GM18519 (cell line): Measurements from ENCODE around the gene NOTCH2NLA.
"Not testable (repeated sequence)": the region's sequence is repeated elsewhere in the genome, so short reads cannot be mapped to it uniquely, and the experiment has no call there.

Source experiments
- ATAC-seq: cut with Tn5 transposase; IDR thresholded peaks from one replicate; pipeline ENCODE4 v1.9.1; 2021; ENCODE audit warnings: mild to moderate bottlenecking, moderate library complexity; ENCODE audit not compliant: unreplicated experiment, low FRiP score

Gene NOTCH2NLA

DNA sequence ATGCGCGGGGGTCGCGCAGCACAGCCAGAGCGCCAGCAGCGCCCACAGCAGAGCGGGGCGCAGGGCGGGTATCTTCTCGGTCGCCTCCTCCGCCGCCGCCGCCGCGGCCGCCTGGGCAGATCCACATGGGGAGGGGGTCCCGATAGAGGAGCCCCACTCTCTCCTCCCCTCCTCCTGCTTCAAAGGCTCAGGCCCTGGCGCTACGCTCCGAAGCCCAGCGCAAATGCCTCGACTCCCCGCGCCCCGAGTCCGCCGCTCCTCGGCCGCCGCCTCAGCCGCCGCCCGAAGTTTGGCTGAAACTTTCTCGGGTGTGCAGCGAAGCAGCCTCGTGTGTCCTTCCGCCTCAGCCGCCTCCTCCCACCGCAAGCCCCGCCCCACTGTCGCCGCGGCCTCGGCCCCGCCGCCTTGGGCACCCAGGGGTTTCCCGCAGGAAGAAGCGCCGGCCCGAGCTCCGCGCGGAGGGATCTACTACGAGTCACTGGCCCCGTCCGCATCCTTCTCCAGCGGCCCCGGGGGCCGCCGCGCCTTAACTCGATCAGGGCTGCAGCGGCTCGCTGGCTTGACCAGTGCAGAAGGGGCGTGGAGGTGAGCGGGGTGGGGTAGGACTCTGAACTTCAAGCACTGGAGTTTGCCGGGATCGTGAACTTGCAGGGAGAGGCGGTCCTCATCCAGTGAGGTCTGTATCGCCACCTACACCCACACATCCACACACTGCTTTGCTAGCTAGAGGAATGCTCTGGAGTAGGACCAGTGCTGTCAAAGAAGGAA lies at the start of gene NOTCH2NLA:
NOTCH2NLA (minus strand) TSS at position 312 of the 768 bp plus-strand sequence. CDS start 39,684 bp downstream, outside the sequence.
- ATAC-seq, result not testable (repeated sequence)

DNA sequence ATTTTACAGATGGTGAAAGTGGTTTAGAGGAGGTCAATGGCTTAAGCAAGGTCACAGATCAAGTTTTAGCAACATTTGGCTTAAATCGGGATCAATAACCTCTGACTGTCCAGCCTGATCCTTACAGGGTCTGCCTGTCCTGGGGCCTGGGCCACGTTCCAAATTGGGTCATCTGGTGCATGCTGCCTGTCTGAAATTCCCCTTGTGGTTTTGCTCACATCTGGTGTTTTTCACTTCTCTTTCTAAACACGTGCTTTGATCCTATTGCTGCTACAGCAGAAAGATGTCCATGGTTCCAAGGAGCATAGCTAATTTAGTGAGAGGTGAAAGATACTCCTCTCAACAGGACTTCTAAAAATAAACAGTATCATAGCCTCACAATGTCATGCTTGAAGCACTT lies 49.5 kb upstream of the NOTCH2NLA start:
- ATAC-seq, result peak; percentile 46

DNA sequence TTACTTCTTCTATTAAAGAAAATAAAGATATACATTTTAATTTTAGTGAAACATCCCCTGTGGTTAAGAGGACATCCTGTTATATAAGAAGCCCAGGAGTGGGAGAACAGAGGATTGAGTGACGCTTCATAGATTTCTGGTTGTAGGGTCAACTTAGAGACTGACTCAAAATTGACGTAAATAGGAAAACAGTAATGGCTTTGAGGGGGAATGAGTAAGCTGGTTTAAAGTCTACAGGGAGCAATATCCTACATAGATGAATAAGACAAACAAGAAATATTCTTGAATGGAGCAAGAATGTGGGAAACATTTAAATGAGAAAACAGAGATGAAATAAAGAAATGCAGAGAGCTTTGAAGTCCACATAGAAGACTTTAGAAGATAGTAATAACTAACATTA lies 48.3 kb upstream of the NOTCH2NLA start:
- not testable (repeated sequence) for ATAC-seq

DNA sequence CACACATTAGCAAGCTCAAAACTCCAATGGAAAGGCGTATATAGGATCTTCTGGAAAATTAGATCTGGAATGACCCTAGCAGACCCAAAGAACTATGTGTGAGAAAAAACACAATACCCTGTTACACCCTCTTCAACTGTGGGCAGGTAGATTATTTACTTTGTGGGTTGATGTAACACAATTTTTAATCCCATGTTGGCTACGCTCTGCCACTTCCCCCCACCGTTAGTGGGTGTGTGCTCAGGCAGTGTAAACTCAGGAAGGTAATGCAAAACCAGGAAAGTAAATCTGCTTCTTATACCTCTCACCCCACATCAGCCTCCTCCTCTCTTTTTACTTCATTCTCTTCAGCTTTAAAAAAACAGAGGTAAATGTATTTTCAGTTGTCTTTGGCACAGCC lies 45.3 kb upstream of the NOTCH2NLA start:
- not testable (repeated sequence) for ATAC-seq

DNA sequence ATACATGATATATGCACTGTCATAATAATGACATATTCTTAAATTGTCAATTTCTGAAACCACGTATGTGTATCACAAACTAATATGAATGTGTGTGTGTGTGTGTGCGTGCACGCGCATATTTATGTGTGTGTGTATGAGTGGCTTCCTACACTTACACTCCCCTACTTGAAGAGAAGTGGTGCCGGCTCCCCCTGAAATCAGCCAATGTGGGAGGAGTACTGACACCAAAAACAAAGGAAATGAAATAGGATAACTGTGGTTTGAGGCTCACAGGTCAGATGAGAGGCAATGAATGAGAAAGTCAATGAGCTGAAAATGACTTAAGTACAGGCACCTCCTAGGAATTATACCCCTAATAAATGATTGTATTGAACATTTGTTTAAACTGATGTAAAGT lies 44.4 kb upstream of the NOTCH2NLA start:
- not testable (repeated sequence) for ATAC-seq

DNA sequence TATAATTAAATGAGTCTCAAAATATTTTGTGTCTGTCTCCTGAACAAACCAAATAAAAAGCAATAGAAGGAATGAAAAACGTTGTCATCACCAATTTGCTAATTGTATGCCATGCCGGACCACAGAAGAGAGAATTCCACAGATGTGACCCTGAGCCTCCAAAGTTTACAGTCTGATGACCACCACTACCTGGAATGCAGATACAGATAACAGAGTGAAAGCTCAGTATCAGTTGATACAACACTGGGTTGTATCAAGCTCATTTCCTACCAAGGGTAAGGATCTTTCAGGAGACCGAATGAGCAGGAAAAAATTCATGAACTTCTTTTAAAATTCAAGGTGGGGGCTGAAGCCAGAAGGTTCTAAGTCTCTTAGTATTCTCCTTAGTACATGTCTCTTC lies 43.9 kb upstream of the NOTCH2NLA start:
- not testable (repeated sequence) for ATAC-seq

DNA sequence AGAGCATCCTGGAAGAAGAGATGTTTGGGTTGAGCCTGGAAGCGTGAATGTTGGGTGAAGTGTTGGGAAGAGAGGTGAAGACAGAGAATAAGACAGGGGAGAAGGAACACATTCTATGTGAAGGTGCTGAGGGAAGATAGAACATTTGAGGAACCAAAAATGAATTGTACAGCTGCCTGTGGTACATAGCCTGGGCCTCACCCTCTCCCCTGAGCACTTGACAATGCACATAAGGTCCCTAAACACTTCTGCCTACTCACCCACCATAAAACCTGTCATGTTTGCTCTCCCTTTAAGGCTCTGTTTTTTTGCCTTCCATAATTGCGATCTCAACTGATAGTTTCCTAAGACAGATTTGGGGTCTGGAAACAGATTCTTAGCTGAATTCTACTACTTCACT lies 43.2 kb upstream of the NOTCH2NLA start:
- not testable (repeated sequence) for ATAC-seq

DNA sequence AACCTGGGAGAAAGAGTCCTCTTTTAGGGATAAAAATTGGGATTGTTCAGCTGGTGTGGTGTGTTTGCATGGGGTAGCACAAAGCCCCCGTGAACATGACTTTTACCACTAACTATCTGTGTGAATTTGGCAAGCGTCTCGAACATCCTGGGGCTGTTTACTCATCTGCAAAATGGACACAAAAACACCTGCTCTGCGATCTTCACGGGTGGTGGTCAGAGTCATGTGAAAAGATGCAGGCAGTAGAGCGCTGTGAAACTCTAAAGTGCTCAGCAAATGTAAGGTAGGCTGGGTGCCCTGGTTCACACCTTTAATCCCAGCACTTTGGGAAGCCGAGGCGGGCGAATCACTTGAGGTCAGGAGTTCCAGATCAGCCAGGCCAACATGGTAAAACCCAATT lies 41.3 kb upstream of the NOTCH2NLA start:
- not testable (repeated sequence) for ATAC-seq

DNA sequence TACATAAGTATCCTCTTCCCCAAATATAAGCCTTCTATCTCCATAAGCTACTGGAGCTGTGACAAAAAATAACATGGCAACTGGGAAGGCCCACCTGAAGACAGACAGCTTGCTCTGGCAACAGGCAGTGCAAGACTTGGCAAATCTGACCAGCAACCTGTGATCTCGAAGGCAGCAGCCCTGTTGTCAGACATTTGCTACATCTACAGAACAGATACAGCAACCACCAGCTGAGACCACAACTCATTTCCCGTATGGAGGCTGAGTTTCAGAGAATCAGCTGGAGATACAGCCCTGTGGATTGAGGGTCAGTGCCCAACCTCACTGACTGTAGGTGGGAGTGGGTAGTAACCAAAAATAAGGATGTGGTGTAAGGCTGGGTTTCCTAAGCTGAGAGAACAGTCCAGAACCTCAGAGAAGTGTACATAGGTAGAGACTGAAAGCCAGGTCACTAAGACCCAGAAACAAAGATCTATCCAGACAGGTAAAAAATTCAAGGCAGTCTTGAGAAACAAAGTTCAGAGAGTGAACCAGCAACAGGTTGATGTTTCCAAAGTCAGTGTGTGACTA lies 37.4 kb upstream of the NOTCH2NLA start:
- ATAC-seq, result not testable (repeated sequence)

DNA sequence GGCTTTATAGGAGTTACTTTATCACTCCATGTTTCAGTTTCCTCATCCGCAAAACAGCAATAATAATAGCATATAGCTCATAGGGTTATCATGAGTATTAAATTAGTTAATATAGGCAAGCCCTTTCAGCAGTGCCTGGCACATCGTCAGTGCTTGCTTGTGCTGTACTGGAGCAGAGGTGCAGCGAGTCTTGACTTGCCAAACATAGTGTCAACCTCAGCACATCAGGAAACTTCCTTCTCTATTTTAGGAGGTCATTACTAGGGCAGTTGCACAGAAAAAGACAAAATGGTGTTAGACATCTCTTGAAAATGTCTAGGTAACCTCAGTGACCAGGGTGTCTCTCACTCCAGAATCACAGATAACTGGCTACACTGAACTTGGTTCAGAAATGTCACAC lies 35.9 kb upstream of the NOTCH2NLA start:
- ATAC-seq, result not testable (repeated sequence)

DNA sequence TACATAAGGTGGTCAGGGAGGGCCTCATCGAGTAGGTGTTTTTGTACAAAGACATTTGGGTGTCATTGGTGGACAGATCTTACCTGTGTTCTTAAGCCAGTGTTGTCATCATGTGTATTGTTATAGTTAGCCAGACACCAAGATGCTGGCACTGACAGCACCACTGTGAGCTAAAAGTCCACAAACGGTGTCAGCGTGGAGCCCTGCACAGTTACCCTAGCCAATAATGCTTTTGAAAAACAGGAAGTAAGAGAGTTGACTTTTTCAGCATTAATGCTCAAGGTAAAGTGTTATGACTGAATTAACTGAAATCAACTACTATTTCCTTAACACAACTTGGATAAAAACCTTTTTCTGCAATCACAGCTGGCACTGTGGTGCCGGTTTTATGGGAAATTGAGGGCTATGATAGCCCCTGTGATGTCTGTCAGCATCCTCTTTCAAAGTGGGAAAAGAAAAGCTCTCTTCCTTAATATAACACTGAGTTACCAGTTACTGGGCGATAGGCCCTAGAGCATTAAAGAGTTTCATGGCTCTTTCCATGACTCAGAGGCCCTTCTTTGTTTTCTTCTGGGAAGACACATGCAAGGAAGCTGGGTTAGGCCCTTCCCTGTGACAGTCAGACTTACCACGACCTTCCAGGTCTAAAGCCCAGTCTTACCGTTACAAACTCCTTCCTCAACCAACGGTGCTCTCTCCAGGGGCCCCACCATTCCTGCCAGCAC lies 31.3 kb upstream of the NOTCH2NLA start:
- not testable (repeated sequence) for ATAC-seq

DNA sequence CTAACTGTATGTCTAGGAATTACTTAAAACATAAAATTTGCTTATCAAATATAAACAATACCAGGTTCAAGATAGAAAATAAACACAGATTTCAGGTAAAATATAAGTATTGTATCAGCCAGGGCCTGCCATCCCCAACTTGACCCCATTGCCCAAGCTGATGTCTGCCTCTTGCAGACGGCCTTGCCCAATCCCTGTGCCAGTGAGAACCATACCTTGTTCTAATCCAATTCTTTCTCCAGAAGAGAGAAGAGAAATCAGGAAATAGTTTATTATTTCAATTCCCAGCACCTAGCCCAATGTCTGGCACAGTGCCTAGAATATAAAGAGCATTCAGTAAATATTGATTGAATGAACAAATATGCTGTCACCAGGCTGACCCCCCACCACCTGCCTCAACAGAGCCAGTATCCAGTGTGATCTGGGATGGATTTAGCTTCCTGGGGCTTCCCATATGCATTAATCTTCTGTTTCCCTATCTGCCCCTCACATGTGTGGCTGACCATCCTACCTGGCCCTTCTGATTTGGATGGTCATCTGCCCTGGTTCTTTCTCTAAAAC lies 29.3 kb upstream of the NOTCH2NLA start:
- ATAC-seq, result not testable (repeated sequence)

DNA sequence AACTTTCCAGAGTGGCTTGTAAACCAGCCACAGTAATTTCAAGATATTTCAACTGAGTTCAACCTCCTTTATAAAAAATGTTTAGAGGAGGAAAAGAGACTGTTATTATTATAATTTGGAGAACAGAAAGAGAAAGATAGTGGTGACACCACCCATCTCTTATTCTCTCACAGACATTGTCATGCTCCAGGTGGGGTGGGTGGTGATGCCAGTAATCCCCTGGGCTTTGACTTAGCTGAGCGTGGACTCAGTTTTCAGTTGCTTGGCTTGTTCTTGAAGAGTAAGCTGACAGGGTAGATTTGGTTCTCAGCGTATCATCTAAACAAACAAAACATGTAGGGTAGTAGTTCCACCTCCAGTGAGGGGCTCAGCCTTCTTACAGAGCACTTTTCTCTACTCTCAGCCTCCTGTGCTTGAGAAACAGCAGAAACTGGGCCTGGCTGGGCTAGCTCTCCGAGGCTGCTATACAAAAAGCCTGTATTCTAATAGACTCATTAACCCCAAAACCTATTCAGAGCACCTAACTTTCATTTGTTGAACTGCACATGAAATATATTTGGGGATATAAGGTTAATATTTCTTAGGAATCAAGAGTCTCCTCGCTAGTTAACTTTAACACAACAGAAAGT lies 25.9 kb upstream of the NOTCH2NLA start:
- not testable (repeated sequence) for ATAC-seq

DNA sequence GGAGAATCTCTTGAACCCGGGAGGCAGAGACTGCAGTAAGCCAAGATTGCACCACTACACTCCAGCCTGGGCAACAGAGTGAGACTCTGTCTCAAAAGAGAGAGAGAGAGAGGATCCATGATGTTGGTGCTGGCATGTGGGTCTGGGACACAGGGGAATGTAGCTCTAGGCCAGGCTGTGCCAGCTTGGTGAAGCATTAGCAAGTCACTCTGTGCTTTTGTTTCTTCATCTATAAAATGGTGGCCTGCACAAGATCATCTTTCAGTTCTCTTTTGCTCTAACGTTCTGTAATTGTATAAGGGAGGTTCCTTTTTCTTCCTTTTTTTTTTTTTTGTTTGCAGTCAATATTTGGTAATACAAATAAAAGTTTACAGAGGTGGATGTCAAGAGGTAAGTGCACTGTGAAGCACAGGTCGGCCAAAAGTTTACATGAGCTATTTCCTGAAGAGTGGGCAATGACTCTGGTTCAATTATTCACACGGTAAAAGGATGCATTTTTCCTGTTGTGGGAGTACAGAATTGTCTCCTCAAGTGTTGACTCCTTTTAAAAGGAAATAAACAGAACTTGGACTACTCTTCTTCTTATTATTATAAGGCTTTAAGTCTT lies 24.5 kb upstream of the NOTCH2NLA start:
- ATAC-seq, result not testable (repeated sequence)

DNA sequence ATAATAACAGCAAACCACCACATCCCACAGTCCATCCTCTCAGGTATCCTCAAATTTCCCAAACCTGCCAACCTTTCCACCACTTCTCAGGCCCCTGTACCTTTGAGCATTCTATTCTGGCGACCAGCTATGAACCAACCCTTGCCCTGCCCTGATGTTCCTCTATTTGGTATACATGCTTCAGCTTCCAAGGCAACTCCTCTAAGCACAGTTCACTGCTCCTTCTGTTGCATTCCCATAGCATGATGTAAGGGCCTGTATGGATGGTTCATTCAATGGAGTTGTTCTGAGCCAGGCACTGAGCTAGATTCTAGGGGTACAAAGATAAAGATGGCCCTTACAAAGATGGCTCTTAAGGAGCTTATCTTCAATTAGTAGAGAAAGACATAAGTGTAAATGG lies 22.7 kb upstream of the NOTCH2NLA start:
- not testable (repeated sequence) for ATAC-seq

DNA sequence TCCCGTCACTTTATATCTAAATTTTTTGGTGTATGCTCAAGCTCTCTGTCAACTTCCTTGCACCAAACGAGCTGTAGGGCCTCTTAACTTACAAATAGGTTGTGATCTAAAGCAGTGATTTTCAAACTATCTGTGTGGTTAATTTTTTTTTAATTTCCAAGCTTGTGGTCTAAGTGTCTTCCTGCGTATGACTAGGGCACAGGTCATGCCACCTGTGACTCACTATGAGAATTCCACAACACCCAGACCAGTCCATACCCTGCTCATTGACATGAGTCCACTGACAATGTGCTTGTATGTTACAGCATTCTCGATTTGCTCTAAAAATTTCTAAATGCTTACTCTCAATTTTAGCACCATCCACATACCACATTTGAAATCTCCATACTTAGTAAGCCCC lies 19.8 kb upstream of the NOTCH2NLA start:
- ATAC-seq, result not testable (repeated sequence)

DNA sequence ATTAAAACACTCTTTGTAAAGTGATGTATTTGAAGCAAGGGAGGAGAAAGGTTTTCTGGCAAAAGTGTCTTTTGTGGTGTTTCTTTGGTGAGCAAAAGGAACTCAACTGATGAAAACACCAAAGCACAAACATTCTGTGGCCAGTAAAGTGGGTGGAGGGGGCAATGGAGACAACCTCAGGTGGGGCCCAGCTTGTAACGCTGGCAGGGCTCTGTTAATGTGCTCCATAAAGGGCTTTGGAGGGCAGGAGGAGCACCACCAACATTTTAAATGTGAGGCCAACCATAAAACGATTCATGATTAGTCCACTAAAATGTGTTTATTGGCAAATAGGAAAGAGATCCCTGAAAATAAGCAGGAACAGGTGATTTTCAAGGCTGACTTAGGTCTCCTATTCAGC lies 7.8 kb upstream of the NOTCH2NLA start:
- not testable (repeated sequence) for ATAC-seq

DNA sequence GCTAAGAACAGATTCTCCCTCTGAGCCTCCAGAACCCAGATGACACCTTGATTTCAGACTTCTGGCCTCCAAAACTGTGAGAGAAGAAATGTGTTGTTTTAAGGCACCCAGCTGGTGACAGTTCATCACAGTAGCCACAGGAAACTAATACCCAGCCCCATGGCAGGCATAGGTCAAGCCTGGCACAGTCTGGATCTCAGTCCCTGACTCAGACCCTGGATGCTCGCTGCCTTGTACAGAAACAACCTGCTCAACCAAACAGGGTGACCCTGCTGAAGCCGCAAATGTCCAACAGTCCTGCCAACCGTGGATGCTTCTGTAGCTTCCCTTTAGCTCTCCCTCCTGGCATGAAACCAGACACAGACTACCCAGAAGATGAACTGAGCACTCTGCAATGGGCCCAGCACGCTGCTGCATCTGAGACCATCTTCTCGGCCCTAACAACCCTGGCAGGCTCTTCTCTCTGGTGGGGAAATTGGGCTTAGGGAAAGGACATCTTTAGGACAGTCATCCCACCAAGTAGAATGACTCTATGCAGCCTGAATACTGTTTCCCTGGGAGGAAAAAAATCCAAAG lies 7.3 kb upstream of the NOTCH2NLA start:
- not testable (repeated sequence) for ATAC-seq

DNA sequence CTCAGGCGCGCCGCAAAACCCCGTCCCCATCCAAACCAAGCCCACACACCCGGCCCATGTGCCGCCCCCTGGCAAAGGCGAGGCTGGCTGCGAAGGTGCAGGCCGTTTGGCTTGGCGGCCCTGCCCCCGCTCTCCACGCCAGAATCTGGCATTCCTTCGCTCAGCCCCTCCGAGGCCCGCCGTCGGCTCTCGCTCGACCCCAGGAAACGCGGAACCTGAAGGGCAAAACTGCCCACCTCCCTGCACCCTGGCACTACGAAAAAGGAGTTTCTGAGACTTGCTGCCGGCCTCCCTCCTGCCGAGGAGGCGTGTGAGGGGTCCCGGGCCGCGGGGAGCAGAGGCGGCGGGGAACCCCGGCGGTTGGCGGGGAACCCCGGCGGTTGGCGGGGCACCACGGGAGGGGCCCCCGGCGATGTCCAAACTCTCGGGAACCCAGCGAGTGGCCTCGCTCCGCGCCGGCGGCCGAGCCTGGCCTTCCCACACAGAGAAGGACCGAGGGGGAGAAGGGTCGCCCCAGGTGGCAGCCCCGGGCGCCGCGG lies 608 bp downstream of the NOTCH2NLA start:
- ATAC-seq, result not testable (repeated sequence)
